GM12801 (cell line): ENCODE data around the gene SOX6.

Source experiments
- CTCF ChIP-seq: IDR thresholded peaks from one replicate; pipeline ENCODE4 v1.5.1; 2011; ENCODE audit warnings: control low read depth; ENCODE audit not compliant: insufficient read length; ENCODE audit errors: extremely low read depth

Gene SOX6

GRCh38 chr11:15940462-15941205, 415.7 kb downstream of the SOX6 start:
- TF ChIP-seq CTCF, result no peak

- no peak for TF ChIP-seq CTCF
Observed at GRCh38 chr11:15938983-15939382, 417.4 kb downstream of the SOX6 start.

- no peak for TF ChIP-seq CTCF
Observed at GRCh38 chr11:15938121-15938611, 418.2 kb downstream of the SOX6 start.

- no peak for TF ChIP-seq CTCF
Observed at GRCh38 chr11:15937601-15938120, 418.7 kb downstream of the SOX6 start.

GRCh38 chr11:15936011-15936410, 420.3 kb downstream of the SOX6 start:
- TF ChIP-seq CTCF, result no peak

- no peak for TF ChIP-seq CTCF
Observed at GRCh38 chr11:15935373-15935772, 421.0 kb downstream of the SOX6 start.

GRCh38 chr11:15933886-15934625, 422.3 kb downstream of the SOX6 start:
- no peak for TF ChIP-seq CTCF
